Stimulated activated CD4-positive, alpha-beta T cell treated with anti-CD3 and anti-CD28 coated beads, Interleukin-4, amount 100 ng/mL, for 24 hours (primary cell): ENCODE data around the gene GPR89A.
"Not testable (repeated sequence)": the region's sequence is repeated elsewhere in the genome, so short reads cannot be mapped to it uniquely, and the experiment has no call there.

Experiments used
- DNase-seq: peaks from one replicate; pipeline ENCODE4 v3.0.0-alpha.2; 2020

Gene GPR89A

GRCh38 chr1:145688328-145688727 is 80.5 kb downstream of the GPR89A start:
- no peak for DNase-seq

- DNase-seq: no peak
These were observed 81.1 kb downstream of the GPR89A start for GRCh38 chr1:145688924-145689323.

GRCh38 chr1:145689922-145690321 is 82.1 kb downstream of the GPR89A start:
- DNase-seq: no peak

GRCh38 chr1:145690587-145691558 is 83.1 kb downstream of the GPR89A start:
- DNase-seq: peak; percentile 35

- DNase-seq: no peak
These were observed 85.1 kb downstream of the GPR89A start for GRCh38 chr1:145692785-145693443.

GRCh38 chr1:145695821-145696629 is 88.2 kb downstream of the GPR89A start:
- no peak for DNase-seq

GRCh38 chr1:145696630-145696960 is 88.8 kb downstream of the GPR89A start:
- DNase-seq: no peak

GRCh38 chr1:145701306-145701862 is 93.6 kb downstream of the GPR89A start:
- no peak for DNase-seq

- DNase-seq: no peak
These were observed 94.3 kb downstream of the GPR89A start for GRCh38 chr1:145702052-145702451.

- DNase-seq: no peak
These were observed 95.0 kb downstream of the GPR89A start for GRCh38 chr1:145702826-145703225.

- no peak for DNase-seq
These were observed 97.8 kb downstream of the GPR89A start for GRCh38 chr1:145705622-145706021.

GRCh38 chr1:145706086-145706664 is 98.4 kb downstream of the GPR89A start:
- no peak for DNase-seq

- DNase-seq: no peak
These were observed 99.5 kb downstream of the GPR89A start, which contains the start of gene PDZK1 for GRCh38 chr1:145707183-145707867. PDZK1 (minus strand) TSS chr1:145707368; CDS start chr1:145688021, 19,347 bp downstream.

GRCh38 chr1:145708063-145708462 is 100.3 kb downstream of the GPR89A start:
- DNase-seq: no peak

- no peak for DNase-seq
These were observed 102.7 kb downstream of the GPR89A start for GRCh38 chr1:145710291-145711027.

- DNase-seq: no peak
These were observed 103.4 kb downstream of the GPR89A start for GRCh38 chr1:145711213-145711651.

GRCh38 chr1:145714524-145715111 is 106.8 kb downstream of the GPR89A start:
- no peak for DNase-seq

- DNase-seq: no peak
These were observed 109.0 kb downstream of the GPR89A start for GRCh38 chr1:145716641-145717345.

GRCh38 chr1:145717833-145718232 is 110.0 kb downstream of the GPR89A start:
- no peak for DNase-seq

- not testable (repeated sequence) for DNase-seq
These were observed 110.7 kb downstream of the GPR89A start for GRCh38 chr1:145718465-145718864.
